Osteoblast (primary cell): ENCODE measurements around the gene CHI3L2. TPM values are rescaled to one million over a fixed set of nuclear protein-coding genes. Genes with fewer than 3 reads are reported as not detected.

Experiments used
- DNase-seq: peaks from one replicate; pipeline ENCODE4 v3.0.0; 2011; ENCODE audit warnings: low spot score, mixed read lengths; ENCODE audit not compliant: insufficient read length; ENCODE audit errors: missing footprints
- H2AFZ ChIP-seq: 2 replicates; pipeline ENCODE4 v1.6.0; 2011; ENCODE audit warnings: mild to moderate bottlenecking, low read length
- H3K27ac ChIP-seq: 2 replicates; pipeline ENCODE4 v1.5.1; 2011; ENCODE audit warnings: mild to moderate bottlenecking, low read depth, low read length, moderate library complexity
- H3K27me3 ChIP-seq: 2 replicates; pipeline ENCODE4 v1.6.0; 2012; ENCODE audit warnings: mild to moderate bottlenecking, control low read depth, inconsistent platforms, low read length, moderate library complexity; ENCODE audit not compliant: insufficient read depth
- H3K36me3 ChIP-seq: 2 replicates; pipeline ENCODE4 v1.5.1; 2011; ENCODE audit warnings: mild to moderate bottlenecking, low read length, control low read depth, moderate library complexity; ENCODE audit not compliant: insufficient read depth
- H3K4me1 ChIP-seq: 2 replicates; pipeline ENCODE4 v1.5.1; 2011; ENCODE audit warnings: mild to moderate bottlenecking, low read length, control low read depth, moderate library complexity; ENCODE audit not compliant: insufficient read depth
- H3K4me2 ChIP-seq: 2 replicates; pipeline ENCODE4 v1.6.0; 2011; ENCODE audit warnings: mild to moderate bottlenecking, low read length; ENCODE audit not compliant: insufficient read depth
- H3K4me3 ChIP-seq: fragments of 200-600 bp; sonication (generic); 3 replicates; pipeline ENCODE4 v1.5.1; 2012; ENCODE audit warnings: mild to moderate bottlenecking, low read length, inconsistent platforms; ENCODE audit not compliant: insufficient read depth
- H3K79me2 ChIP-seq: 2 replicates; pipeline ENCODE4 v1.6.0; 2012; ENCODE audit warnings: mild to moderate bottlenecking, low read length, control low read depth, inconsistent platforms; ENCODE audit not compliant: insufficient read depth
- H3K9me3 ChIP-seq: 2 replicates; pipeline ENCODE4 v1.5.1; 2011; ENCODE audit warnings: low read depth, low read length, control low read depth
- H4K20me1 ChIP-seq: 2 replicates; pipeline ENCODE4 v1.6.0; 2012; ENCODE audit warnings: mild to moderate bottlenecking, low read length, control low read depth; ENCODE audit not compliant: insufficient read depth
- CTCF ChIP-seq: IDR thresholded peaks from 2 replicates; pipeline ENCODE4 v1.5.1; 2011; ENCODE audit warnings: mild to moderate bottlenecking, low read depth, low read length, moderate library complexity; ENCODE audit errors: extremely low read depth
- total RNA-seq: library from RNA; depleted of rRNA; stranded (reverse); fragments of >200 nt; gene quantifications from 2 replicates; pipeline ENCODE4 v1.2.3, GENCODE V29; 2012

Gene CHI3L2
- total RNA-seq, 1 donor = 2.9 TPM

- no peak for DNase-seq
- H3K79me2 ChIP-seq = no peaks in the 10 kb centered on the region
- H2AFZ ChIP-seq = no peak overlapping the region
- H4K20me1 ChIP-seq = no peaks in the 10 kb centered on the region
- H3K27me3 ChIP-seq = no peaks in the 10 kb centered on the region
- peaks cover 11% of the 10 kb centered on the region for H3K4me1 ChIP-seq
- no peaks in the 10 kb centered on the region for H3K9me3 ChIP-seq
- H3K36me3 ChIP-seq = no peaks in the 10 kb centered on the region
- peak; percentile 44 for TF ChIP-seq CTCF
- no peak overlapping the region for H3K4me3 ChIP-seq
- no peak overlapping the region for H3K4me2 ChIP-seq
- no peak overlapping the region for H3K27ac ChIP-seq
Observed at GRCh38 chr1:111197598-111198284, 29.8 kb upstream of the CHI3L2 start.

- Histone ChIP-seq H3K79me2 (no peaks in the 10 kb centered on the region), H3K27ac (no peak overlapping the region), H3K36me3 (no peaks in the 10 kb centered on the region), H3K4me1 (peaks cover 4% of the 10 kb centered on the region), H4K20me1 (no peaks in the 10 kb centered on the region), H2AFZ (no peak overlapping the region), H3K27me3 (no peaks in the 10 kb centered on the region), H3K4me2 (no peak overlapping the region), H3K4me3 (no peak overlapping the region), H3K9me3 (no peaks in the 10 kb centered on the region)
- peak; percentile 35 for DNase-seq
- TF ChIP-seq CTCF = no peak
Observed at GRCh38 chr1:111198836-111199235, 28.7 kb upstream of the CHI3L2 start.

GRCh38 chr1:111199329-111199728 lies 28.2 kb upstream of the CHI3L2 start:
- DNase-seq = peak; percentile 32
- no peak overlapping the region for H2AFZ ChIP-seq
- no peak overlapping the region for H3K4me2 ChIP-seq
- H3K27me3 ChIP-seq = no peaks in the 10 kb centered on the region
- H3K36me3 ChIP-seq = no peaks in the 10 kb centered on the region
- no peaks in the 10 kb centered on the region for H4K20me1 ChIP-seq
- no peak overlapping the region for H3K4me3 ChIP-seq
- H3K4me1 ChIP-seq = no peaks in the 10 kb centered on the region
- no peak for TF ChIP-seq CTCF
- H3K27ac ChIP-seq = no peak overlapping the region
- no peaks in the 10 kb centered on the region for H3K9me3 ChIP-seq
- no peaks in the 10 kb centered on the region for H3K79me2 ChIP-seq

- no peaks in the 10 kb centered on the region for H3K9me3 ChIP-seq
Observed at GRCh38 chr1:111199881-111200801, 27.4 kb upstream of the CHI3L2 start, which contains the start of gene DENND2D. Gene DENND2D (minus strand): TSS chr1:111200646. CDS start chr1:111200459, 187 bp downstream.

More at GRCh38 chr1:111199881-111200801, 27.4 kb upstream of the CHI3L2 start, which contains the start of gene DENND2D:
- no peaks in the 10 kb centered on the region for H3K36me3 ChIP-seq
- H4K20me1 ChIP-seq = no peaks in the 10 kb centered on the region
- peak; percentile 49 for DNase-seq
- H3K27me3 ChIP-seq = peaks cover 4% of the 10 kb centered on the region
- no peak within 1 kb of the TSS for H3K27ac ChIP-seq
- H3K79me2 ChIP-seq = no peaks in the 10 kb centered on the region
- no peak within 1 kb of the TSS for H2AFZ ChIP-seq
- H3K4me1 ChIP-seq = no peaks in the 10 kb centered on the region
- TF ChIP-seq CTCF = no peak
- no peak within 1 kb of the TSS for H3K4me3 ChIP-seq
- no peak within 1 kb of the TSS for H3K4me2 ChIP-seq
